CD4-positive, alpha-beta T cell treated with Interleukin-4 for 4 hours (primary cell): ENCODE data around the gene MCAM.

Experiments used
- DNase-seq: peaks from one replicate; pipeline ENCODE4 v3.0.0-alpha.2; 2020

MCAM gene

DNA sequence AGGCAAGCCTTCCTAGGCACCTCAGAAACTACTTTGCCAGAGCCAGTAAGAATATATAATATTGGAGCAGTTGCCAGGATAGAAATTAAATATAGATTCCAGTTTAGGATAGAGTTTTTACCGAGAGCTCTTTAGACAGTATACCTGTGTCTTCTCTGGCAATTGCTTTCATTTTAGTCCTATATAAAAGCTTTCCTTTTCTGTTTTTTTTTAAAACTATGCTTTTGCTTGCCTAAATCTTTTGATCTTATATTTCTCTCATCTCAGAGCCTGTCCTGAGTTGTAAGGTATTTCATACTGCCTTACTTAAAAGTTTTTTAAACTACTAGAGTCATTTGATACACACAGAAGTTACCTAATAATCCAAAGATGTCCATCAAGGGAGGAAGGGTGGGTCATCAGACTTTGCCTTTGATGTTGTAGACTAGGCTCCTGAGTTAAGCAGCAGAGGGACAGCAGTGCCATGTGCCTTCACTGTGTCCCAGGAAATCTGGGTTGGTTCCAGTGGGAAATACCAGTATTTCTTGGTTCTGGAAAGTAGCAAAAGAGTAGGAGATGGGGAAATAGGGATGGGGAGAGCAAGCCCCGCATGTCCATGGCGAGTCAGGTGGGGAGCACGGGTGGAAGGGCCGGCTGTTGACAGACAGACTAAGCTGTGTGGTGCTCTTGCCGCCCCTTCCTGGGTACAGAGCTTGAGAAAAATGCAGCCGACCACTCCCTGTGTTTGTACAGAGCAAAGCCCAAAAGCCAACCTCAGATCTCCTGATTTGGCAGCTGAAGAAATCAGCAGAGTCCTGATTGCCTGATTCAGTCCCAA lies 11.2 kb downstream of the MCAM start:
- DNase-seq: no peak

DNA sequence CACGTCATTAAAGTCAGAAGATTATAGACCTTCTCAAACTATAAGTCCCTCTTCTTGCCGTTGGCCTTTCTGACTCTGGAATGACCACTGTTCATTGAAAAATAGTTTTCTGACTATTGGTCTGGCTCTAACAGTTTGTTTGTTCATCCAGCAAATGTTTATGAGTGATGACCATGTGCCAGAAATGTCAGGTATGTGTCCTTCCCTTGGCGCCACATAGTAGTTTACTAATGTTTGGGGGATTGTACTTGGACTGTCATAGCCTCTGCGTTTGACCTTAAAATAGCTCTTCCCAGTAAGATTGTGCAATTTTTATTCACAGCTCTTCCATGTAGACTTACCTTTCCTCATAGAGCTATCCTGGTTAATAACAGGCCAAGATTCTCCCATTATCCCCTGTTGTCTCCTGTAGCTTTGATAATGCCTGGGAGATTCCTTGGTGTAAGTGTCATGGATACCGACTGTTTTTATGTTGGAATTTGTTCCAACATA lies 13.7 kb downstream of the MCAM start:
- no peak for DNase-seq

DNA sequence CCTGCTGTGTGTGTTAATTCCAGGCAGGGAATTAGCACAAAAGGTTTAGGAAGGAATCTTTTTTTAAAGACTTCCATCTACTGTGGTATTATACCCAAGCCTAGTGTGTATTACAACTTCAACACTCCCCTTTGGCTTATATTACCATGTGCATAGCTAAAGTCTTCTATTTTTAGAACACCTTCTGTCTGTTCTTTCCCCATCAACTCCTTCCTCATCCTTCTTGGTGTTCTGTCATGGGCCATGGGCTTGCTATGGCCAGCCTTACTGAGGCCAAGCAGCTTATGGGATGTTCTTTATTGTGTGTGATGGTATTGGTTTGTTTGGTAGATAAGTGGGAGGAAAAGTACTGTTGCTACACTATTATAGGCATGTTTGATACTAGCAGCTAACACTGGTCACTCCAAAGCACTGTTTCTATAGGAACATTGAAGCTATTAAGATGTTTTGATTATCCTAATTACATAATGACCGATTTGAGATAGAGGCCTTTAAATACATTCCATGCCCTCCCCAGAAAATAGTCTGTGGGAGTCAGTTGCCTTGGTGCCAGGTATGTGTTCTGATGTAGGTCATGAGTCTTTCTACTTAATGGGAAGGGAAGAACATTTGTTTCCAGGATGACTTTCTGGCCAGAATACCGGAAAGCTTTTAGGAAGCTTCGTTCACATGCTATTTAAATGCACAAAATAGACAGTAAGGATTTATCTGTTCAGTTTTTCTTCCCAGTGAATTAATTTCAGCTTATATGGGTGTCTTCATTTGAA lies 16.5 kb downstream of the MCAM start:
- DNase-seq: no peak

DNA sequence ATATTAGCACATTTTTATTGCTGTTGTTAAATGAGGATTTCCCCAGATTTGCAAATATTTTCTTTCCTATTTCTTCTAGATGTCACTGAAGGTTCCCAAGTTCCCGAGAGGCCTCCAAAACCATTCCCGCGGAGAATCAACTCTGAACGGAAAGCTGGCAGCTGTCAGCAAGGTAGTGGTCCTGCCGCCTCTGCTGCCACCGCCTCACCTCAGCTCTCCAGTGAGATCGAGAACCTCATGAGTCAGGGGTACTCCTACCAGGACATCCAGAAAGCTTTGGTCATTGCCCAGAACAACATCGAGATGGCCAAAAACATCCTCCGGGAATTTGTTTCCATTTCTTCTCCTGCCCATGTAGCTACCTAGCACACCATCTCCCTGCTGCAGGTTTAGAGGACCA lies 17.5 kb downstream of the MCAM start:
- no peak for DNase-seq

DNA sequence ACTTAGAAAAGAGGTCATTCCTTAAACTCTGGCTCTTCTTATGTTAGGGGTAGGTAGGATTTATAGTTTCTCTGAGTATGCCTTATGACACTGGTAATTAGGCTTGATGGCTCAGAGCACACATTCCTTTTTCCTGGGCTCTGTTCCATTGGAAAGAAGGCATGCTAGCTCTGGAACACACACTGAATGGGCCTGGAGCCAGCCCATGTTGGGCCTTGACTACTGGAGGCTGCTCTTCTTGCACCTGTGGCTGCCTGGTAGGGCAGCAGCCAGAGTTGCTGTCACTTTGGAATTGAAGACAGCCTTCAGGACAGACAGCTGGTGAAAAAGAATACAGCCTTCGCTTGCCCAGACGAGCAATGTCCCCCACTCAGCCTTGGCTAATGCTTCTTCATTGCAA lies 18.2 kb downstream of the MCAM start:
- DNase-seq: no peak

DNA sequence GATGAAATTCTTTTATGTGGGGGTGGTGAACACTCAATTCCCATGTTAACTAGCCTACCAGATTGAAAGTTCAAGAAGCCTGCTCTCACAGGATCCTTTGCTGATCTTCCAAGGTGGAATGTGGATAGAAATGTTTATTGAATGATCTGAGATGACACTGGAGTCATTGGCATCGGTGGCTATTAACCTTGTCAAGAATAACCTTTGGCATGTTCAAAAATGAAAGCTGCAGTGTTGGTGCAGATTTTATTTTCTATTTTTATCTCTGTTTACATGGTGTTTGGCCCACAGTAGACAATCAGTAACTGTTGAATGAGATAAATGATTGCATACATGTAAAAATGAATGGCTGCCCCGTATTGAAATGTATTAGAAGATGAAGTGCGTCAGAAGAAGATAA lies 19.0 kb downstream of the MCAM start:
- DNase-seq: no peak

DNA sequence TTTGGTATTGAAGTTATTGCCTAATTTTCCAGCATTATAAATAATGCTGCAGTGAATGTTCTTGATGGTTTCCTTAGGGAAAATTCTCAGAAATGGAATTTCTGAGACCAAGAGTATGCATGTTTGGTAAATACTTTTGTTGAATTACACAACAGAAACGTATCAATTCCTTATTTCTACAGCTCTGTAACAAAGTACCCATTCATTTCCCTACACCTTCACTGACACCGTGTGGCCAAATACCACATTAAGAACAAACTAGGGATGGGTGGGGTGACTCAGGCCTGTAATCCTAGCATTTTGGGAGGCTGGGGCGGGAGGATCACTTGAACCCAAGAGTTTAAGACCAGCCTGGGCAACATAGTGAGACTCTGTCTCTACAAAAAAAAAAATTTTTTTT lies 21.8 kb downstream of the MCAM start:
- DNase-seq: no peak

DNA sequence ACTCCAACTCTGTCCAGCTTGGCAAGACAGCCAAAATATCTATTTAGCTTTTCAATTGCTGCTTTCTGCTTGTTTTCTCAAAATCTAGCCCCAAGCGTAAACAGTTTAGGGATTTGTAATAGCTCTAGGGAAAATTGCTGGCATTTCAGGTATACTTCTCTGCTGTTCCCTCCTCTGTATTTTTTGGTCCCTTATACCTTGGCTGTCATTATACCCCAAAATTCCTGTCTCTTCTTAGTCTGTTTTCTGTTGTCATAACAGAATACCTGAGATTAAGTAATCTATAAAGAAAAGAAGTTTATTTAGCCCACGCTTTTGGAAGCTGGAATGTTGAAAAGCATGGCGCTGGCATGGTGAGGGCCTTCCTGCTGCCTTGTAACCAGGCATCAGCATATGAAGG lies 23.5 kb downstream of the MCAM start:
- DNase-seq: no peak

DNA sequence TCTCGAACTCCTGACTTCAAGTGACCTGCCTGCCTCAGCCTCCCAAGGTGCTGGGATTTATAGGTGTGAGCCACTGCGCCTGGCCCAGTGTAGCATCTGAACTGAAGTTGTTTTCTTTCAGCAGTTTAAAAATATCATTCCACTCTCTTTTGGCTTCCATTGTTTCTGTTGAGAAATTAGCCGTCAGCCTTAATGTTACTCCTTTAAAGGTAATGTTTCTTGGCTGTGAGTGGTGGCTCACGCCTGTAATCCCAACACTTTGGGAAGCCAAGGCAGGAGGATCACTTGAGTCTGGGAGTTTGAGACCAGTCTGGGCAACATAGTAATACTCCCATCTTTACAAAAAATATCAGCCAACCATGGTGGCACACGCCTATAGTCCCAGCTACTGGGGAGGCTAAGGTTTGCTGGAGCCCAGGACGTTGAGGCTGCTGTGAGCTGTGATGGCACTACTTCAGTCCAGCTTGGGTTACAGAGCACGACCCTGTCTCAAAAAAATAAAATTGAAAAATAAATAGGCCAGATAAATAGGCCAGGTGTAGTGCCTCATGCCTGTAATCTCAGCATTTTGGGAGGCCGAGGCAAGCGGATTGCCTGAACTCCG lies 25.9 kb downstream of the MCAM start:
- DNase-seq: no peak

DNA sequence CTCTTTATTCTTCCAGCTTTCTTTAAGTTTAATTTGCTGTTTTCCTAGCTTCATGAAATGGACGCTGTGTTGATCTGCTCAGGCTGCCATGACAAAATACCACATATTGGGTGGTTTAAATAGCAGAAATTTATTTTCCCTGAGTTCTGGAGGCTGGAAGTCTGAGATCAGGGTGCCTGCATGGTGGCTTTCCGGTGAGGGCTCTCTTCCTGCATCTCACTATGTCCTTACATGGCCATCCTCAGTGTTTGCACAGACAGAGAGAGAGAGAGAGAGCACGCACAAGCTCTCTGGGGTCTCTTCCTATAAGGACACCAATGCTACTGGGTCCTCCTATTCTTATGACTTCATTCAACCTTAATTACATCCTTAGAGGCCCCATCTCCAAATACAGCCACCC lies 28.7 kb downstream of the MCAM start:
- DNase-seq: no peak

DNA sequence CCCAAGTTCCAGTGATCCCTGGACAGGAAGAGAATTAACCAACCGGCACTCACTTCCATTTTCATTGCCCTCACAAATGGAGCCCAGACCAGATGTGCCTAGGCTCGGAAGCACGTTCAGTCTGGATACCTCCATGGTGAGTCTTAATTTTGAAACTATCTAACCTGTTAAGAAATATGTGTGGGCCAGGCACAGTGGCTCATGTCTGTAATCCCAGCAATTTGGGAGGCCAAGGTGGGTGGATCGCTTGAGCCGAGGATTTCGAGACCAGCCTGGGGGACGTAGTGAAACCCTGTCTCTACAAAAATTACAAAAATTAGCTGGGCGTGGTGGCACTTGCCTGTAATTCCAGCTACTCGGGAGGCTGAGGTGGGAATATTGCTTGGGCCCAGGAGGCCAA lies 31.5 kb downstream of the MCAM start:
- no peak for DNase-seq

DNA sequence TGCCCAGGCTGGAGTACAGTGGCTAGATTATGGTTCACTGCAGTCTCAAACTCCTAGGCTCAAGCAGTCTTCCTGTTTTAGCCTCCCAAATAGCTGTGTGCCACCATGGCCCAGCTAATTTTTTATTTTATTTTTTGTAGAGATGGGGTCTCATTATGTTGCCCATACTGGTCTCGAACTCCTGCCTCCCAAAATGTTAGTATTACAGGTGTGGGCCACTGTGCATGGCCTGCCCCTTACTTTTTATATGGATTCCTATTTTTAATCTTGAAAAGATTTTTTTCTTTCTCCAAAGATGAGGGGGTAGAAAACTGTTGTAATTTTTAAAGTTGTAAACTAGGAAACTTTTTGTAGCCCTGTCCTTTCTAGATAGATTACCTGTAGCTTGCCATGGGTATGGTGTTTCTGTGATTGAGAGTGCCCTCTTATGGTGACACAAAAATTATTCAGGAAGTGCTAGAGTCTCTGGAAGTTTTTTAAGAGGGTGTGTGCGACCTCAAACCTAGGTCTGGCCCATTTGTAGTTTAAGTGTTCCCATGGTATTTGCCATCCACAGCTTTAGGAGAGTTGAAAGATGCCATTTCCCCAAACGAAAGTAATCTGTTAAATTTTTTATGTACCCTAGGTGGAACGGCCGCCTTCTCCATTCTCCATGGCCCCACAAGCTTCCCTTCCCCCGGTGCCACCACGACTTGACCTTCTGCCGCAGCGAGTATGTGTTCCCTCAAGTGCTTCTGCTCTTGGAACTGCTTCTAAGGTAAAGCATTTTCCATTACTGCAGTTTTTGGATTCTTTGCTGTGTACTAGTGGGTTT lies 32.4 kb downstream of the MCAM start:
- peak; percentile 69 for DNase-seq

DNA sequence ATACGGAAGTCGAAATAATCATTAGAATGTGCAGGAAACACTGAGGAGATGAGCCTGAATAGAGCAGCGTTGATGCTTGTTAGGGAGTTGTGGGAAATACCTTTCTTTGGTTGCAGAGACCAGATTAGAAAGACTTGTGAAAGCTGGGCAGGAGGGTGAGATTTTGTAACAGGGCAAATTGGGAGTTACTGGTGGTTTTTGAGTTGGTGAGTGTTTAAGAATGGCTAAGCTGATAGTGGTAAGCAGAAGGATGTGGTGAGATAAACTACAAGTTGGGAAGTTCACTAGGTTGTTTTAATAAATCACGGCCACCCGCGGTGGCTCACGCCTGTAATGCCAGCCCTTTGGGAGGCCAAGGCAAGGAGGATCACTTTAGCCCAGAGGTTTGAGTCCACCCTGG lies 34.4 kb downstream of the MCAM start:
- DNase-seq: no peak

DNA sequence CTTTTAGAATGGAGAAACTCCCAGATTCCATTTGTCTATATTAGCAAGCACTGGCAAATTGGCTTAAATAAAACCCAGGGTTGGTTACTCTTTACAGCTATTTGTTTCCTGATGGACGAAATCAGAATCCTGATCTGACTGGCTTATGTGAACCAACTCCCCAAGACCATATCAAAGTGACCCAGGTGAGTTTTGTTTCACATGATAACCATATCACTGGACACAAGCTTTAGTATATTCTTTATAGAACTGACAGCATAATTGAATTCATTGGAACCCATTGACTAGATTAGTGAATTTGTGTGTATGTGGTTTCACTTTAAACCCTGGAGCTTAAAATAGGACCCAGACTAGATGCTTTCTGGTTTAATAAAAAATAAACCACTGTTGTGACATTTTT lies 39.3 kb downstream of the MCAM start:
- no peak for DNase-seq

DNA sequence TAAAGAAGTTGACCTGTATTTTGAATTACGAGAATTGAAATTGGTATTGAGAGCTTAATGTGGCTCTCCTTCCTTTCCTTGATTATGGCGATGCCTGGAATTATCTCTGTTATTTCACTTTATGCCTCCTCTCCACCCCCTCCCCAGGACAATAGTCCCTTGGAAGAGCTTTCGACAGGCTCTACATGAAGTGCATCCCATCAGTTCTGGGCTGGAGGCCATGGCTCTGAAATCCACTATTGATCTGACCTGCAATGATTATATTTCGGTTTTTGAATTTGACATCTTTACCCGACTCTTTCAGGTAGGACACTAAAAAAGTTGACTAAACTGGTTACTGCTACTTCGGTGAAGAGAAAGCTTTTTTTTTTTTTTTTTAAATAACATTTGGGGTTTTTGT lies 43.2 kb downstream of the MCAM start:
- DNase-seq: no peak

DNA sequence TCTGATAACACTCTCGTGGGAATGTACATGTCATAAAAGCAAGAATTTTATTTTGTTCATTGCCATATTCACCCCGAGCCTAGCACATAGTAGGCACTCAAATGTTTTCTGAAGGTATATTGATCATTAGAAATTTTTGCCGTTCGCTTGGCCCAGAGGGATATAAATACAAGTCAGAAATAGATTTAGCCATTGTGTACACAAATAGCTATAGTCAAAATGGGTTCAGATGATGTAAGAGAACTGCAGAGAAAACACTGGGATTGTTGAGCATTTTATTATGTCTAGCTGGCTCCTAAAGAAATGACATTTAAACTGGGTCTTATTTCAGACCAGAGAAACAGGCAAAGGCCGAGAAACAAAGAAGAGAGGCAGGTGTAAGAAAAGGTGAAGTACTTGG lies 49.3 kb downstream of the MCAM start:
- no peak for DNase-seq

DNA sequence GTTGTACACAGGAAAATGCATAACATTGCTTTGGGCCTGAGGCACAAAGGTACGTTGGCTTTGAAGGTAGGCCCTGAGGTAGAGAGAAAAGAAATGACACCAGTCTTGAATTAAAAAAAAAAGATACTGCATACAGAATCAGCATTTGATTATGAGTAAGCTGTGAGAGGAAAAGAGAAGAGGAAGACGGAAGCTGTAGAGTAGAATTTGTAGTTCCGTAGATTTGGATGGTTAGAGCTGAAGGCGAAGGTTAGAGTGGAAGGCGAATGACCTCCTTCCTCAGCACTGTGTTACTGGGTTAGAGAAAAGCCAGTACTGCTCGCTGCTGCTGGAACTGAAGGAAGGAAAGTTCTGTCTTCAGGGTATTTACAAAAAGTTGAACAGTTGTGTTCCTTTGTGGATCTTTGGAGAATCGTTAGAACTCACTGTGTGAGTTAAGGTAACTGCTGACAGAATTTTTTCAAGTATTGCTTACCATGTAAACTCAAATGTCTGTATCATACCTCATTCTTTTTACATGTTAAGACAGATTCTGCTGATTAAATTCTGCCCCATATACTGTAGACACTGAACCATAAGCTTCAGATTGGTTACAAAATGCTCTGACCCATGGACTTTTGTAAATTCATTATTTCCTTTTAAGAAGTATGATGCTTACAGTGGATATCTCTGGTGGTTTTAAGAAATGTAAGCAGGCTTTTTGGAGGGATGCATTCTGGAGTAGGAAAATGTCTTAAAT lies 50.2 kb downstream of the MCAM start:
- DNase-seq: no peak

DNA sequence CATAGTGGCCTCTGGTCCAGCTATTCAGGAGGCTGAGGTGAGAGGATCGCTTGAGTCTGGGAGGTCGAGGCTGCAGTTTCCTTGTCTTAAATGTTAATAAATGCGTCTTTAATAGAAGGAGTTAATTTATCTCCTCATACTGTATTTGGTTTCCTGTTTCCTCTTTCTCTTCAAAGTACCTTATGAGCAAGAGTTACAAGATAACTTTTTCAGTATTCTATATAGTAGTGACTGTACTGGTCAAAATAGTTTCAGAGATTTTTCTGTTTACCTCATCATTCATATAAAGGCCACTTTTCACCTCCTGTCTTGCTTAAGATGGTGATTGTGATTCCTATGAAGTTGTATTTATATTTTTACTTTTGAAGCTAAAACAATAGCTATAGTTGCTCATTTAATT lies 50.9 kb downstream of the MCAM start:
- no peak for DNase-seq

DNA sequence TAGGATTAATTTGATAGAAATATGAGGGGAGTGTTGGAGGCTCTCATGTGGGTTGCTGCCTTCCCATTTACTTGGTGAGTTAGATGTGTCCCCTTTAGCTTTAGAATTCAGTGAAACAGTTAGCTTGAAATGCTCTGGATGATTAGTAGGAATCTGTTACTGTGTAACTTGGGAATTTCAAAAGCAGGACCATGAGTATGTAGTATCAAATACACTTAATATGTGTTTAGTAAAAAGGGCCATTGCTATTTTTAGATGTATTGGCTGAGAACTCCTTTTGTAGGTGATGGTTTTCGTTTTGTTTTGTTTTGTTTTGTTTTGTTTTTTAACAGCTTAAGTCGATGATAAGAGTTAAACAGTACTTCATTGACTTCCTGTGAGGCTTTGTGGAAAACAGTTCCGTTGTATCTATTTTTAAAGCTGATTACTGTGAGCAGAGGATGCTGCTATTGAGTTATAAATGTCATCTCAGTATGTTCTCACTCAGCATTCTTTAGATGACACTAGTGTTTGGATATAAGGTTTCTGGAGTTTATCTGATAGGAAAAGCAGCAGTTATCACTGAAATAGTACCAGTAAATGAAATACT lies 53.5 kb downstream of the MCAM start:
- peak; percentile 61 for DNase-seq

DNA sequence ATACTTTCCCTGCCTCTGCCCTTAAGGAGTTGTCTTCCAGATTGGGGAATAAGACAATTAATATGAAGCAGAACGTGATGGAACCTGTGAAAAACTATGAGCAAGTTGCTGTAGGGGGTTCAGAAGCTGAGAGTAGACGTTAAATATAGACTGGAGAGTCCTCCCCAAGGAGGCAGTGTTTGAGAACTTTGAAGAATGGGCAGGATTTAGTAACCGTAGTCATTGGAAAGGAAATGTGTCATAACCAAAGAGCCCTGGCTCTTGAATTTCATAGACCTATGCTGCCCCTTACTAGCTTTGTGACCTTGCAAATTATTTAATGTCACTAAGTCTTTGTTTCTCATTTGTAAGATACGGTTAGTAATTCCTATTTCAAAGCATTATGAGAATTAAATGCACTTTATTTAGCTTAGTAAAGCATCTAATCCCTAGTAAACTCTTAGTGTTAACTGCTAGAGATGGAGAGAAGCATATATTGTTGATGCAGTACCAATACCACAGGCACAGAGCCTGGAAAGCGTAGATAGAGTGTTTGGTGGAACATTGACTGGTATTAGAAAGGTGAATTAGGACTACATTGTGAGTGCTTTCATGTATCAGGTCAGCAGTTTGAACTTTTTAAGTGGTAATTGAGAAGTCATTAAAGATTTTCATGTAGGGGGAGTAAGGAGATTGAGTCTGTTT lies 54.1 kb downstream of the MCAM start:
- peak; percentile 54 for DNase-seq

DNA sequence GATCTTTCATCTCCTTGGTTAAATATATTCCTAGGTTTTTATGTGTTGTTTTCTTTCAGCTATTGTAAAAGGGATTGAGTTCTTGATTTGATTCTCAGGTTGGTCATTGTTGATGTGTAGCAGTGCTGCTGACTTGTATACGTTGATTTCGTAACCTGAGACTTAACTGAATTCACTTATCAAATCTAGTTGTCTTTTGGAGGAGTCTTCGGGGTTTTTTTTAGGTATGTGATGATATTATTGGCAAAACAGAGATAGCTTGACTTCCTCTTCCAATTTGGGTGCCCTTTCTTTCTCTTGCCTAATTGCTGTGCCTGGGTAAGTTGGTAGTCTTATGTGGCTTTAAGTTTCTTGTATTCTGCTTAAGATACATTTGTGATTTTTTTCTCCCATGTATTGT lies 57.9 kb downstream of the MCAM start:
- DNase-seq: no peak
